IPS-15b (cell line): ENCODE data around the gene RIMS1.
"Not testable (repeated sequence)": the region's sequence is repeated elsewhere in the genome, so short reads cannot be mapped to it uniquely, and the experiment has no call there.

ENCODE experiments used
- H3K27me3 ChIP-seq: one replicate; pipeline ENCODE4 v1.6.1; 2013; ENCODE audit warnings: low read length; ENCODE audit not compliant: control insufficient read depth, insufficient read depth
- H3K36me3 ChIP-seq: one replicate; pipeline ENCODE4 v1.6.1; 2013; ENCODE audit warnings: low read length; ENCODE audit not compliant: control insufficient read depth, insufficient read depth
- H3K4me1 ChIP-seq: one replicate; pipeline ENCODE4 v1.6.1; 2013; ENCODE audit warnings: mild to moderate bottlenecking, low read length; ENCODE audit not compliant: control insufficient read depth, insufficient read depth
- H3K4me3 ChIP-seq: one replicate; pipeline ENCODE4 v1.5.1; 2013; ENCODE audit warnings: low read depth, low read length
- H3K9ac ChIP-seq: one replicate; pipeline ENCODE4 v1.6.1; 2013; ENCODE audit warnings: low read depth, mild to moderate bottlenecking, low read length
- H3K9me3 ChIP-seq: one replicate; pipeline ENCODE4 v1.6.1; 2013; ENCODE audit warnings: mild to moderate bottlenecking, low read length; ENCODE audit not compliant: control insufficient read depth, insufficient read depth

The RIMS1 gene

DNA sequence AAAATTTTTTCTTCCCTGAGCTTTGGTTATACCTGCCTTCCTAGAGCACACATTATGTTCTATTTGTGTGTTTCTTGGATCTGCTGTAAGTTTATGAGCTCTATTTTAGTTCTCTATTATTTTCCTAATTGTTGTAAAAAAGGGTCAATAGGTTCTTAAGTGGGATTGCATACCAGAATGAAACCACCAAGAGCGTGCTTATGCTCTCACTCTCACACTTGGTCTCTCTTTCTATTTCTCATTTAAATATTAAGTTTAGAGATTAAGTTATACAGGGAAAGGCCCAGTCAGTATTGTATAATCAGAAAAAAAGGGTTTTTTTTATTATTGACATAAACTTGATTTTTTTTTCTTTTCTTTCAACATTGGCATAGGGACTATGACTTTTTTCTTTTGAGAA is 96.8 kb downstream of the RIMS1 start:
- Histone ChIP-seq H3K27me3 (no peaks in the 10 kb centered on the region), H3K9ac (no peak overlapping the region), H3K36me3 (no peaks in the 10 kb centered on the region), H3K9me3 (no peaks in the 10 kb centered on the region), H3K4me1 (peaks cover 3% of the 10 kb centered on the region), H3K4me3 (no peak overlapping the region)

- H3K4me3 ChIP-seq, result no peak overlapping the region
- no peaks in the 10 kb centered on the region for H3K4me1 ChIP-seq
- no peaks in the 10 kb centered on the region for H3K36me3 ChIP-seq
- H3K9me3 ChIP-seq, result no peaks in the 10 kb centered on the region
- no peaks in the 10 kb centered on the region for H3K27me3 ChIP-seq
- no peak overlapping the region for H3K9ac ChIP-seq
Measured at GRCh38 chr6:71994705-71995271, 108.4 kb downstream of the RIMS1 start.

- H3K4me3 ChIP-seq, result no peak overlapping the region
- no peaks in the 10 kb centered on the region for H3K27me3 ChIP-seq
- no peaks in the 10 kb centered on the region for H3K9me3 ChIP-seq
- H3K9ac ChIP-seq, result no peak overlapping the region
- H3K36me3 ChIP-seq, result no peaks in the 10 kb centered on the region
- no peaks in the 10 kb centered on the region for H3K4me1 ChIP-seq
Measured at GRCh38 chr6:71997341-71997740, 111.0 kb downstream of the RIMS1 start.

DNA sequence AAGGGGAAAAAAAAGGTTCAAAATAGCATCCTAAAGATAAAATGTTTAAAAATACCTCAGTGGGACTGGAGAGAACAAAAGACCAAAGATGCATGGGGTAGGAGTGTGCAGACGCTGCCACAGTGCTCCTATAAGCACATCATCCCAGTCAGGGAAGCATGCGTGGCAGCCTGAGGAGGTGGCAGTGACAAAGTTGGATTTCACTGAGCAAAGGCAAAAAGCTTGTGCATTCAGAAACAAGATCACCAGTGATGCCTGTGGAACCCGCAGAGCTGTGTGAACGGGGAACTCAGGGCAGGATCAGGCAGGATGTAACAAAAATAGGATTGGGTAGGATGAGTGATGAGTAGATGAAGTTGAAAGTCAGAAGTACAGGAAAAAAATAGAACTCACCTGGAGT is 116.1 kb downstream of the RIMS1 start:
- peaks cover 10% of the 10 kb centered on the region for H3K9me3 ChIP-seq
- H3K4me1 ChIP-seq, result no peaks in the 10 kb centered on the region
- no peak overlapping the region for H3K4me3 ChIP-seq
- H3K27me3 ChIP-seq, result no peaks in the 10 kb centered on the region
- H3K36me3 ChIP-seq, result no peaks in the 10 kb centered on the region
- H3K9ac ChIP-seq, result no peak overlapping the region

DNA sequence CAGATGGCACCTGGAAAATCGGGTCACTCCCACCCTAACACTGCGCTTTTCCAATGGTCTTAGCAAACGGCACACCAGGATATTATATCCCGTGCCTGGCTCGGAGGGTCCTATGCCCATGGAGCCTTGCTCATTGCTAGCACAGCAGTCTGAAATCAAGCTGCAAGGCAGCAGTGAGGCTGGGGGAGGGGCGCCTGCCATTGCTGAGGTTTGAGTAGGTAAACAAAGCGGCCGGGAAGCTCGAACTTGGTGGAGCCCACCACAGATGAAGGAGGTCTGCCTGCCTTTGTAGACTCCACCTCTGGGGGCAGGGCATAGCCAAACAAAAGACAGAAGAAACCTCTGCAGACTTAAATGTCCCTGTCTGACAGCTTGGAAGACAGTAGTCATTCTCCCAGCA is 120.2 kb downstream of the RIMS1 start:
- not testable (repeated sequence) for H3K9me3 ChIP-seq, H3K4me3 ChIP-seq, H3K4me1 ChIP-seq, H3K36me3 ChIP-seq, H3K9ac ChIP-seq, H3K27me3 ChIP-seq

DNA sequence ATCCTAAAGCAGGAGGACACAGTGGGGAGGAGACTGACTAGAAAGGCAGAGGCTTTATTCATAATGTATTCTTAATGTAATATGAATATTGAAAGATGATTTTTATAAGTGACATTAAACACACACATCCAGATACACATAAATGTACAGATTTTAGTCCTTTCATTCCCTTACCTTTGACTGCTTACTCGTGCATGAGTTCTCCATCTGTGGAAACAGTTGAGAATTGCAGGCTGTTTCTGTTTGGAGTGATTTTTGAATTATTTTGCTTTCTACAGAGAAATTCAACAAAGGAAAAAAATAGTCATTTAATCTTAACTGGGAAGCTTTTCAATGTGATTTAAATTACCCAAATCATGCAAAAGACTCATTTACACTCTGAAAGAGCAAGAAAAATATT is 136.5 kb downstream of the RIMS1 start:
- H3K4me1 ChIP-seq, result no peaks in the 10 kb centered on the region
- H3K27me3 ChIP-seq, result no peaks in the 10 kb centered on the region
- no peak overlapping the region for H3K9ac ChIP-seq
- H3K4me3 ChIP-seq, result no peak overlapping the region
- H3K9me3 ChIP-seq, result no peaks in the 10 kb centered on the region
- no peaks in the 10 kb centered on the region for H3K36me3 ChIP-seq

DNA sequence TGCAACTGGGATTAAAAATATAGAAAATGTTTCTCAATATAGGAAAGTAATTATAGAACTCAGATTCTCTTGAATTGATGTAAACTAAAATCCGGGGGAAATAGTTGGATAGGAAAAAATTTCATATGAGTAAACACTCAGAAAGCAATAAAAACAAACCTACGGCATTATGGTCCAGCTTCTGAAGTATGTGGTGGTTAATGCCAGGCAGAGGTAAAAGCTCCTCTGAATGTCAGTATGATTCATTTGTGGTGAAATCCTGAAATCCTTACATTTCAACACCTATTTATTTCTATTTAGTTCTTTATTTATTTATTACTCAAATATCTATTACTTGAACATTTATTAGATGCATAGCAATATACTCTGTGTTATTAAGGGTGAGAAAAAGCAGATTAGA is 145.1 kb downstream of the RIMS1 start:
- Histone ChIP-seq H3K27me3 (no peaks in the 10 kb centered on the region), H3K9me3 (no peaks in the 10 kb centered on the region), H3K36me3 (no peaks in the 10 kb centered on the region), H3K4me1 (no peaks in the 10 kb centered on the region), H3K9ac (no peak overlapping the region), H3K4me3 (no peak overlapping the region)

- Histone ChIP-seq H3K36me3 (no peaks in the 10 kb centered on the region), H3K27me3 (no peaks in the 10 kb centered on the region), H3K4me1 (peaks cover 2% of the 10 kb centered on the region), H3K9me3 (no peaks in the 10 kb centered on the region), H3K4me3 (no peak overlapping the region), H3K9ac (no peak overlapping the region)
Measured at GRCh38 chr6:72032086-72032485, 145.7 kb downstream of the RIMS1 start.

DNA sequence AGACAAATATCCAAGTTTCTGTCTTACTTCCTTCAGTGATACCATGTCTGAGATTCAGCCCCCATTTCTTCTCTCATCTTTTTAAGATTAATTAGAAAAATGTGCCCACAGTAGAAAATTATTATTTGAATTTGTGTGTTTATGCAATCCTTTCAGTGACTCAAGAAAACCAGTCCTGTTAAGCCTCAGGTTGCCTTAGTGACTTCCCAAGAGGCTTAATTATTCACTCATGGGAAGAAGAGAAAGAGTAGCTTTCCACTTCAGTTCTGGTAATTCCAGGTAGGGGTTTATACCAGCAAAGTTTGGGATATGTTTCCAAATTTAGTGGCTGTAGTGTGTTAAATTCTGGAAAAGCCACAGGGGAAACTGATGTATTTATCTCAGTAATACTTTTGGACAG is 149.1 kb downstream of the RIMS1 start:
- H3K9ac ChIP-seq, result no peak overlapping the region
- H3K9me3 ChIP-seq, result no peaks in the 10 kb centered on the region
- peaks cover 6% of the 10 kb centered on the region for H3K4me1 ChIP-seq
- no peaks in the 10 kb centered on the region for H3K36me3 ChIP-seq
- H3K27me3 ChIP-seq, result no peaks in the 10 kb centered on the region
- no peak overlapping the region for H3K4me3 ChIP-seq

- Histone ChIP-seq H3K4me3 (no peak overlapping the region), H3K36me3 (no peaks in the 10 kb centered on the region), H3K9me3 (no peaks in the 10 kb centered on the region), H3K9ac (no peak overlapping the region), H3K27me3 (no peaks in the 10 kb centered on the region), H3K4me1 (peaks cover 6% of the 10 kb centered on the region)
Measured at GRCh38 chr6:72035966-72036365, 149.6 kb downstream of the RIMS1 start.

GRCh38 chr6:72037006-72037405 is 150.7 kb downstream of the RIMS1 start:
- Histone ChIP-seq H3K27me3 (no peaks in the 10 kb centered on the region), H3K9me3 (no peaks in the 10 kb centered on the region), H3K4me1 (peaks cover 6% of the 10 kb centered on the region), H3K36me3 (no peaks in the 10 kb centered on the region), H3K9ac (no peak overlapping the region), H3K4me3 (no peak overlapping the region)

DNA sequence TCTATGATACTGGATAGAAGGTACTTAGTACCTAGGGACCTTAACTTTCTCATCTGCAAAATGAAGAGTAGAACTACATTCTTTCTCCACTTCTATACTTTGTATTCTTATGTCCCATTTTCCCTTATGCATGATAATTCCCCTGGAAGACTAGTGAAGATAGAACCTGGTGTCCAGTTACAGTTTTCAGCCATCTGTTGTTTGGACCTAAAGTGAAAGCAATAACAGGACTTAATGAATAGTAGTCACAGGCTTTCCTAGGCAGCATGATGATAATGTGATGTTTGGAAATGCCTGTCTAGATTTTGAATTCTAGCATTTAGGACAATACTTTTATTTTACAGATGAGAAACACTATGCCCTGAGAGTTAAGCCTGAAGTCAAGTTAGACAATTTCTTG is 153.8 kb downstream of the RIMS1 start:
- H3K4me3 ChIP-seq, result no peak overlapping the region
- peaks cover 6% of the 10 kb centered on the region for H3K4me1 ChIP-seq
- no peaks in the 10 kb centered on the region for H3K27me3 ChIP-seq
- H3K36me3 ChIP-seq, result no peaks in the 10 kb centered on the region
- H3K9ac ChIP-seq, result no peak overlapping the region
- no peaks in the 10 kb centered on the region for H3K9me3 ChIP-seq

DNA sequence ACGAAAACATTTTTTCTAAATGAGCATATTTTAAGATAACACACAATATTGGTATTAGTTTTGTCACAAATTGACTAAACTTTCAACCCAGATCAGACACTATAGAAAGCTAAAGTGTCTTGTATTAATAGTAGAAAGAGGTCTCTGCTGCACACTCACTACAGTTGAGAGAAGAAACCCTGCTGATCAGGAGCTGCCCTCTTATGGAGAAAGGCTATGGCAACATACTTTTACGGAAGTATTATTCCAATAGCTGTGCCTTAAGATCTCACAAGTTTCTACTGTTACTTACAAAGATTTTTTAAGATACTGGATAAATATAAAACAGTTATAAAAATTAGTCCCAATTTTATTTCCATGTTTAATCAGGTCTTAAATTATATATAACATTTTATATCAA is 155.7 kb downstream of the RIMS1 start:
- no peaks in the 10 kb centered on the region for H3K36me3 ChIP-seq
- H3K4me3 ChIP-seq, result no peak overlapping the region
- H3K9me3 ChIP-seq, result no peaks in the 10 kb centered on the region
- H3K4me1 ChIP-seq, result peaks cover 5% of the 10 kb centered on the region
- no peaks in the 10 kb centered on the region for H3K27me3 ChIP-seq
- H3K9ac ChIP-seq, result no peak overlapping the region
